Measurements from ENCODE around the gene GNB4.

GRCh38 chr3:179369621-179370020 lies 81.6 kb downstream of the GNB4 start:
- TF ChIP-seq, protein P1, sequence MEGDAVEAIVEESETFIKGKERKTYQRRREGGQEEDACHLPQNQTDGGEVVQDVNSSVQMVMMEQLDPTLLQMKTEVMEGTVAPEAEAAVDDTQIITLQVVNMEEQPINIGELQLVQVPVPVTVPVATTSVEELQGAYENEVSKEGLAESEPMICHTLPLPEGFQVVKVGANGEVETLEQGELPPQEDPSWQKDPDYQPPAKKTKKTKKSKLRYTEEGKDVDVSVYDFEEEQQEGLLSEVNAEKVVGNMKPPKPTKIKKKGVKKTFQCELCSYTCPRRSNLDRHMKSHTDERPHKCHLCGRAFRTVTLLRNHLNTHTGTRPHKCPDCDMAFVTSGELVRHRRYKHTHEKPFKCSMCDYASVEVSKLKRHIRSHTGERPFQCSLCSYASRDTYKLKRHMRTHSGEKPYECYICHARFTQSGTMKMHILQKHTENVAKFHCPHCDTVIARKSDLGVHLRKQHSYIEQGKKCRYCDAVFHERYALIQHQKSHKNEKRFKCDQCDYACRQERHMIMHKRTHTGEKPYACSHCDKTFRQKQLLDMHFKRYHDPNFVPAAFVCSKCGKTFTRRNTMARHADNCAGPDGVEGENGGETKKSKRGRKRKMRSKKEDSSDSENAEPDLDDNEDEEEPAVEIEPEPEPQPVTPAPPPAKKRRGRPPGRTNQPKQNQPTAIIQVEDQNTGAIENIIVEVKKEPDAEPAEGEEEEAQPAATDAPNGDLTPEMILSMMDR (conservative IDR thresholded peaks at IDR 0.05; ENCODE audit: low read length), result no peak
- no peak for TF ChIP-seq EZH2phosphoT487 (IDR thresholded peaks at IDR 0.05; ENCODE audit: borderline replicate concordance)

Measured in Loucy (cell line).